CD14-positive monocyte (primary cell): Measurements from ENCODE around the gene ACTL7A. TPM values are rescaled to one million over a fixed set of nuclear protein-coding genes. Genes with fewer than 3 reads are reported as not detected.

ENCODE experiments used
- DNase-seq, 3 donors: peaks; one replicate each; pipeline ENCODE4 v3.0.0-alpha.2; 2011 to 2022
- H2AFZ ChIP-seq: 2 replicates; pipeline ENCODE4 v1.6.0; 2012; ENCODE audit warnings: mild to moderate bottlenecking, low read depth, low read length, inconsistent platforms; ENCODE audit not compliant: insufficient read depth, poor library complexity, severe bottlenecking
- H3K27ac ChIP-seq, 2 donors: 1 replicate in 1 of 2; 2 replicates in 1 of 2; pipeline ENCODE4 v1.5.1; 2012 to 2013; ENCODE audit warnings: low read length in 2 of 2, control low read depth in 1 of 2, inconsistent platforms in 1 of 2, low read depth in 1 of 2, mild to moderate bottlenecking in 1 of 2
- H3K27me3 ChIP-seq, 2 donors: one replicate each; pipeline versions ENCODE4 v1.6.0 to v1.6.1; 2011 to 2013; ENCODE audit warnings: low read length in 2 of 2; ENCODE audit not compliant: control insufficient read depth in 2 of 2, insufficient read depth in 2 of 2
- H3K36me3 ChIP-seq, 2 donors: replicated peaks in 1 of 2; 1 replicate in 1 of 2; 2 replicates in 1 of 2; pipeline versions ENCODE4 v1.5.1 to v1.6.1; 2012 to 2013; ENCODE audit warnings: low read length in 2 of 2, control low read depth in 1 of 2, inconsistent platforms in 1 of 2, mild to moderate bottlenecking in 1 of 2; ENCODE audit not compliant: insufficient read depth in 2 of 2, control insufficient read depth in 1 of 2
- H3K4me1 ChIP-seq, 2 donors: 1 replicate in 1 of 2; 2 replicates in 1 of 2; pipeline versions ENCODE4 v1.5.1 to v1.6.1; 2012 to 2013; ENCODE audit warnings: low read length in 2 of 2, control low read depth in 1 of 2, inconsistent platforms in 1 of 2, mild to moderate bottlenecking in 1 of 2, moderate library complexity in 1 of 2; ENCODE audit not compliant: insufficient read depth in 2 of 2, control insufficient read depth in 1 of 2
- H3K4me2 ChIP-seq: replicated peaks from 2 replicates; pipeline ENCODE3; 2012; ENCODE audit warnings: low read length, moderate library complexity, mild to moderate bottlenecking; ENCODE audit not compliant: poor library complexity, severe bottlenecking; ENCODE audit errors: extremely low read depth
- H3K4me3 ChIP-seq, 3 experiments: fragments of 200-600 bp in 1 of 3; sonication (generic) in 1 of 3; replicated peaks in 1 of 3; 1 replicate in 2 of 3; 2 replicates in 1 of 3; pipeline ENCODE4 v1.5.1; 2011 to 2013; ENCODE audit warnings: low read length in 3 of 3, mild to moderate bottlenecking in 3 of 3, control low read depth in 2 of 3, low read depth in 2 of 3, inconsistent platforms in 1 of 3, moderate library complexity in 1 of 3
- H3K79me2 ChIP-seq: 2 replicates; pipeline ENCODE4 v1.6.0; 2012; ENCODE audit warnings: mild to moderate bottlenecking, control low read depth, inconsistent platforms, low read length, moderate library complexity; ENCODE audit not compliant: insufficient read depth
- H3K9ac ChIP-seq: 2 replicates; pipeline ENCODE4 v1.6.0; 2017; ENCODE audit warnings: low read length, mild to moderate bottlenecking; ENCODE audit not compliant: insufficient read depth, poor library complexity, severe bottlenecking
- H3K9me3 ChIP-seq, 2 donors: replicated peaks in 1 of 2; 1 replicate in 1 of 2; 2 replicates in 1 of 2; pipeline versions ENCODE4 v1.5.1 to v1.6.1; 2012 to 2013; ENCODE audit warnings: low read length in 2 of 2, control low read depth in 1 of 2; ENCODE audit not compliant: control insufficient read depth in 1 of 2, insufficient read depth in 1 of 2
- H4K20me1 ChIP-seq: 2 replicates; pipeline ENCODE4 v1.6.0; 2012; ENCODE audit warnings: mild to moderate bottlenecking, low read length, control low read depth, moderate library complexity; ENCODE audit not compliant: insufficient read depth
- H3K27ac Mint-ChIP-seq, 7 donors: one replicate each; pipeline ENCODE4 v1.8.0; 2020; ENCODE audit warnings: mild to moderate bottlenecking in 7 of 7, mixed read lengths in 7 of 7, moderate library complexity in 6 of 7, inconsistent platforms in 2 of 7
- H3K27me3 Mint-ChIP-seq, 3 donors: one replicate each; pipeline ENCODE4 v1.8.0; 2021 to 2022; ENCODE audit warnings: low read depth in 3 of 3, mild to moderate bottlenecking in 3 of 3, mixed read lengths in 3 of 3, moderate library complexity in 3 of 3, inconsistent platforms in 1 of 3
- H3K36me3 Mint-ChIP-seq, 2 donors: one replicate each; pipeline ENCODE4 v1.8.0; 2020; ENCODE audit warnings: mixed read lengths in 2 of 2, inconsistent platforms in 1 of 2, mild to moderate bottlenecking in 1 of 2
- H3K4me1 Mint-ChIP-seq: one replicate; pipeline ENCODE4 v1.8.0; 2020; ENCODE audit warnings: mild to moderate bottlenecking, mixed read lengths
- H3K4me3 Mint-ChIP-seq, 2 donors: one replicate each; pipeline ENCODE4 v1.8.0; 2020; ENCODE audit warnings: mild to moderate bottlenecking in 2 of 2, mixed read lengths in 2 of 2, moderate library complexity in 1 of 2
- H3K9me3 Mint-ChIP-seq, 7 donors: one replicate each; pipeline ENCODE4 v1.8.0; 2020 to 2022; ENCODE audit warnings: mixed read lengths in 7 of 7, mild to moderate bottlenecking in 6 of 7, moderate library complexity in 6 of 7, inconsistent platforms in 2 of 7
- CTCF ChIP-seq: fragments of 200-600 bp; IDR thresholded peaks from one replicate; pipeline ENCODE4 v1.8.0; 2022; ENCODE audit warnings: antibody characterized with exemption, mild to moderate bottlenecking
- WGBS: methylation state at CpG from one replicate; pipeline ENCODE4 v1.1.5; 2013; ENCODE audit warnings: missing lambda C conversion rate; ENCODE audit not compliant: insufficient coverage; 5-methylcytosine and 5-hydroxymethylcytosine counted together
- intact Hi-C, 2 donors: fragments of 100-400 bp; cut with micrococcal nuclease; formaldehyde crosslinking; loops; one replicate each; pipeline versions ENCODE4 v1.15.0 to v1.15.1; 2023
- polyA plus RNA-seq, 3 donors: library from polyadenylated mRNA; depleted of rRNA in 1 of 3; unstranded in 2 of 3; stranded (reverse) in 1 of 3; fragments of 300-500 nt in 2 of 3; fragments of >200 nt in 1 of 3; fragmentation: Illumina TruSeq in 2 of 3; gene quantifications; 1 replicate in 2 of 3; 2 replicates in 1 of 3; pipeline ENCODE4 v1.2.3, GENCODE V29; 2012 to 2021

ACTL7A gene
- polyA plus RNA-seq, 3 donors, result not detected

GRCh38 chr9:108883085-108883484 lies 21.0 kb downstream of the ACTL7A start:
- Histone ChIP-seq H3K79me2 (no peaks in the 10 kb centered on the region), H3K4me2 (no peak overlapping the region), H2AFZ (no peak overlapping the region), H3K27me3 (no peaks in the 10 kb centered on the region), H3K27ac (no peak overlapping the region), H3K36me3 (peaks cover 28 to 73% of the 10 kb centered on the region in 2 donors), H4K20me1 (no peaks in the 10 kb centered on the region), H3K9ac (no peak overlapping the region), H3K4me1 (no peaks in the 10 kb centered on the region), H3K4me3 (no peak overlapping the region), H3K9me3 (no peaks in the 10 kb centered on the region)
- no peaks in the 10 kb centered on the region for H3K9me3 Mint-ChIP-seq
- intact Hi-C loops, result no loop called here
- no peak for DNase-seq
- TF ChIP-seq CTCF, result no peak
- peaks cover 6% of the 10 kb centered on the region for H3K4me1 Mint-ChIP-seq
- 90% methylated on average over 2 of the region's 3 CpGs for WGBS
- no peak overlapping the region for H3K4me3 Mint-ChIP-seq
- H3K36me3 Mint-ChIP-seq, result peaks cover 51 to 68% of the 10 kb centered on the region in 2 donors
- H3K27me3 Mint-ChIP-seq, result no peaks in the 10 kb centered on the region
- no peak overlapping the region for H3K27ac Mint-ChIP-seq

DNA sequence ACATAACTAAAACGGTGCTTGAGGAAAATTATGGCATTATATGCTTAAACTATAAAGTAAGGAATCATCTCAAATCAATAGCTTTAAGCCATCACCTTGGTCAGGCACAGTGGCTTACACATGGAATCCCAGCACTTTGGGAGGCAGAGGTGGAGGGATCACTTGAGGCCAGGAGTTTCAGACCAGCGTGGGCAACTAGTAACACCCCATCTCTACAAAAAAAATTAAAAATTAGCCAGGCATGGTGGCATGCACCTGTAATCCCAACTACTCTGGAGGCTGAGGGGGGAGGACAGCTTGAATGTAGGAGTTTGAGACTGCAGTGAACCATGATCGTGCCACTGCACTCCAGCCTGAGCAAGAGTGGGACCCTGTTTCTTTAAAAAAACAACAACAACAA lies 22.6 kb downstream of the ACTL7A start:
- DNase-seq, result no peak
- Histone ChIP-seq H3K4me2 (no peak overlapping the region), H3K79me2 (no peaks in the 10 kb centered on the region), H3K4me3 (no peak overlapping the region), H4K20me1 (no peaks in the 10 kb centered on the region), H3K27me3 (no peaks in the 10 kb centered on the region), H3K4me1 (no peaks in the 10 kb centered on the region), H3K36me3 (peaks cover 22 to 73% of the 10 kb centered on the region in 2 donors), H3K27ac (no peak overlapping the region), H2AFZ (no peak overlapping the region), H3K9me3 (no peaks in the 10 kb centered on the region), H3K9ac (no peak overlapping the region)
- H3K27me3 Mint-ChIP-seq, result no peaks in the 10 kb centered on the region
- no peak for TF ChIP-seq CTCF
- peaks cover 48 to 68% of the 10 kb centered on the region in 2 donors for H3K36me3 Mint-ChIP-seq
- H3K4me3 Mint-ChIP-seq, result no peak overlapping the region
- no peaks in the 10 kb centered on the region for H3K9me3 Mint-ChIP-seq
- no peak overlapping the region for H3K27ac Mint-ChIP-seq
- peaks cover 6% of the 10 kb centered on the region for H3K4me1 Mint-ChIP-seq
- no CpG with 5 or more reads among the region's 3 CpGs for WGBS
- intact Hi-C loops, result no loop called here
